Activated B cell treated with CpG ODN at 0.5 μM for 24 hours (primary cell): ENCODE measurements around the gene LNX2. TPM values are rescaled to one million over a fixed set of nuclear protein-coding genes. Genes with fewer than 3 reads are reported as not detected.

Experiments
- ATAC-seq: fragments of 200-7000 bp; cut with Tn5 transposase; one replicate; pipeline ENCODE4 v1.10.0; 2021; ENCODE audit warnings: low read depth, mild to moderate bottlenecking, moderate library complexity
- CTCF ChIA-PET: fragments of 350-600 bp; sonication (Branson Sonifier 250); formaldehyde crosslinking; loops from one replicate; lab custom pipeline; 2021; ENCODE audit warnings: antibody characterized with exemption; lab: Charles Lee
- POLR2A ChIA-PET: fragments of 350-600 bp; sonication (Branson Sonifier 250); formaldehyde crosslinking; loops from one replicate; lab custom pipeline; 2021; ENCODE audit warnings: antibody characterized with exemption; lab: Charles Lee
- DNase-seq: peaks from one replicate; pipeline ENCODE4 v3.0.0; 2022
- H3K27ac Mint-ChIP-seq: one replicate; pipeline ENCODE4 v1.8.0; 2020; ENCODE audit warnings: mixed read lengths
- H3K27me3 Mint-ChIP-seq: one replicate; pipeline ENCODE4 v1.8.0; 2021; ENCODE audit warnings: mixed read lengths
- H3K36me3 Mint-ChIP-seq: one replicate; pipeline ENCODE4 v1.8.0; 2021; ENCODE audit warnings: low read depth, mixed read lengths
- H3K4me1 Mint-ChIP-seq: one replicate; pipeline ENCODE4 v1.8.0; 2021; ENCODE audit warnings: mixed read lengths
- H3K4me3 Mint-ChIP-seq: one replicate; pipeline ENCODE4 v1.8.0; 2020; ENCODE audit warnings: mild to moderate bottlenecking, mixed read lengths
- H3K9me3 Mint-ChIP-seq: one replicate; pipeline ENCODE4 v1.8.0; 2020; ENCODE audit warnings: mixed read lengths
- intact Hi-C: fragments of 100-400 bp; cut with micrococcal nuclease; formaldehyde crosslinking; loops from one replicate; pipeline ENCODE4 v1.15.1; 2024
- total RNA-seq: library from RNA; stranded (reverse); gene quantifications from 2 replicates; pipeline ENCODE4 v1.2.3, GENCODE V29; 2022
- TF ChIP-seq, protein P1 (sequence below): fragments of 200-600 bp; IDR thresholded peaks from one replicate; pipeline ENCODE4 v1.8.0; 2022; ENCODE audit warnings: antibody characterized with exemption, mild to moderate bottlenecking

LNX2 gene
- total RNA-seq, 1 donor from 2014 or later, result 7.1 TPM

GRCh38 chr13:27622881-27623280 is 2.6 kb upstream of the LNX2 start:
- Mint-ChIP-seq H3K27me3 (no peaks in the 10 kb centered on the region), H3K36me3 (peaks cover 48% of the 10 kb centered on the region), H3K9me3 (no peaks in the 10 kb centered on the region), H3K4me3 (peak overlapping the region; percentile 91), H3K4me1 (peaks cover 61% of the 10 kb centered on the region), H3K27ac (no peak overlapping the region)
- POLR2A ChIA-PET, result interaction anchor here (0.5 to 4.0 kb wide), 7 partner anchors 149 to 517 kb away, joined by 3 to 84 read pairs (median 8); partner anchors contain the start of gene MTIF3
- TF ChIP-seq, protein P1, sequence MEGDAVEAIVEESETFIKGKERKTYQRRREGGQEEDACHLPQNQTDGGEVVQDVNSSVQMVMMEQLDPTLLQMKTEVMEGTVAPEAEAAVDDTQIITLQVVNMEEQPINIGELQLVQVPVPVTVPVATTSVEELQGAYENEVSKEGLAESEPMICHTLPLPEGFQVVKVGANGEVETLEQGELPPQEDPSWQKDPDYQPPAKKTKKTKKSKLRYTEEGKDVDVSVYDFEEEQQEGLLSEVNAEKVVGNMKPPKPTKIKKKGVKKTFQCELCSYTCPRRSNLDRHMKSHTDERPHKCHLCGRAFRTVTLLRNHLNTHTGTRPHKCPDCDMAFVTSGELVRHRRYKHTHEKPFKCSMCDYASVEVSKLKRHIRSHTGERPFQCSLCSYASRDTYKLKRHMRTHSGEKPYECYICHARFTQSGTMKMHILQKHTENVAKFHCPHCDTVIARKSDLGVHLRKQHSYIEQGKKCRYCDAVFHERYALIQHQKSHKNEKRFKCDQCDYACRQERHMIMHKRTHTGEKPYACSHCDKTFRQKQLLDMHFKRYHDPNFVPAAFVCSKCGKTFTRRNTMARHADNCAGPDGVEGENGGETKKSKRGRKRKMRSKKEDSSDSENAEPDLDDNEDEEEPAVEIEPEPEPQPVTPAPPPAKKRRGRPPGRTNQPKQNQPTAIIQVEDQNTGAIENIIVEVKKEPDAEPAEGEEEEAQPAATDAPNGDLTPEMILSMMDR, result no peak
- no peak for DNase-seq
- no peak for ATAC-seq
- CTCF ChIA-PET, result interaction anchor here (0.7 kb wide), 1 partner anchor 197 kb away, joined by 3 read pairs; no protein-coding TSS in a partner anchor
- intact Hi-C loops, result loop anchor here (5.0 kb wide), 2 partner anchors 836 to 1034 kb away; partner anchors contain the start of gene POMP

- no peaks in the 10 kb centered on the region for H3K9me3 Mint-ChIP-seq
- DNase-seq (no peak), ATAC-seq (no peak)
- no peaks in the 10 kb centered on the region for H3K27me3 Mint-ChIP-seq
- intact Hi-C loops, result loop anchor here (5.0 kb wide), 2 partner anchors 835 to 1035 kb away; partner anchors contain the start of gene POMP
- H3K4me1 Mint-ChIP-seq, result peaks cover 65% of the 10 kb centered on the region
- ChIA-PET CTCF (interaction anchor here (0.7 kb wide), 1 partner anchor 196 kb away, joined by 3 read pairs; no protein-coding TSS in a partner anchor), POLR2A (interaction anchor here (0.5 to 4.0 kb wide), 7 partner anchors 148 to 517 kb away, joined by 3 to 84 read pairs (median 8); partner anchors contain the start of gene MTIF3)
- H3K36me3 Mint-ChIP-seq, result peaks cover 43% of the 10 kb centered on the region
- TF ChIP-seq, protein P1, result no peak
- peak overlapping the region; percentile 88 for H3K27ac Mint-ChIP-seq
- peak overlapping the region; percentile 91 for H3K4me3 Mint-ChIP-seq
Observed at GRCh38 chr13:27622102-27622820, 1.9 kb upstream of the LNX2 start.

DNA sequence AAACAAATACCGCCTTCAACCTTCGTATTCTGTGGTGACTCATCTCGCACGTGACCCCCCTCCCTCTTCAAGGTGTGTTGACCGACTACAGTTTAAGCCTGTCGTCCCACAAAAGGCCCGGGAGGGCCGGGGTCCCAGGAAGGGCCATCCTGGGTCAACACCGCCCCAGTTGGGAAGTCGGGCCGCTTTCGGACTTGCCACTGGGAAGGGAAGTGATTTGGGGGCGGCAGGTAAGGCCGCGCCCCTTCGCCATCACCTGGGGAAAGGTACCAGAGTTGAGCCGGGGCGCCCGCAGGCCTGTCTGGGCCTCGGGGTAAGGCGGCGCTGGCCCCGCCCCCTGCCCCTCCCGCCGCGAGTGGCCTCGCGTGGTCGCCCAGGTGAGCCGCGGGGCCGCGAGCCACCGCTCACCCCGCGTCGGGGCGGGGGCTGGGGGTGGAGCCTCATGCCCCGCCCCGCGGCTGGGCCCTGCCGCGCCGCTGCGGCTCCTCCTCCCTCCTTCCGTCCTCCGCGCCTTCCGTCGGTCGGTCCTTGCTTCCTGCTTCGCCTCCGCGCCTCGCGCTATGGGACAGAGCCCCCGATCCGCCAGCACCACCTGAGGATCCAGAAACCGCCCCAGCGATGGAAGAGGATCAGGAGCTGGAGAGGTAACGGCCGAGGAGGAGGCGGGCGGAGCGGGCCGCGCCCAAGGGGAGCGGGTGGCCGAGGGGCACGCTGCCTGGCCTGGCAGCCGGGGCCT is 1.2 kb upstream of the LNX2 start, which contains the start of gene POLR1D:
POLR1D (plus strand) TSS at position 527 of the 736 bp plus-strand sequence; CDS start at position 619, 92 bp downstream.
- Mint-ChIP-seq H3K9me3 (no peaks in the 10 kb centered on the region), H3K27ac (peak within 1 kb of the TSS; percentile 93), H3K4me3 (peak within 1 kb of the TSS; percentile 93), H3K36me3 (peaks cover 36% of the 10 kb centered on the region), H3K4me1 (peaks cover 62% of the 10 kb centered on the region), H3K27me3 (no peaks in the 10 kb centered on the region)
- POLR2A ChIA-PET, result interaction anchor here (0.6 to 4.0 kb wide), 25 partner anchors 9 to 1435 kb away, joined by 3 to 84 read pairs (median 5); partner anchors contain the start of genes GTF3A, MTIF3 and SLC46A3
- TF ChIP-seq, protein P1, result no peak
- CTCF ChIA-PET, result interaction anchor here (1.2 kb wide), 1 partner anchor 259 kb away, joined by 3 read pairs; no protein-coding TSS in a partner anchor
- DNase-seq (peak; percentile 84), ATAC-seq (peak; percentile 74)
- intact Hi-C loops, result loop anchor here (1.0 to 5.0 kb wide), 7 partner anchors 59 to 1036 kb away; partner anchors contain the start of gene POMP

- peak overlapping the region; percentile 93 for H3K4me3 Mint-ChIP-seq
- peaks cover 36% of the 10 kb centered on the region for H3K36me3 Mint-ChIP-seq
- H3K27ac Mint-ChIP-seq, result peak overlapping the region; percentile 93
- H3K27me3 Mint-ChIP-seq, result no peaks in the 10 kb centered on the region
- TF ChIP-seq, protein P1, result no peak
- peaks cover 57% of the 10 kb centered on the region for H3K4me1 Mint-ChIP-seq
- CTCF ChIA-PET, result interaction anchor here (1.2 kb wide), 1 partner anchor 259 kb away, joined by 3 read pairs; no protein-coding TSS in a partner anchor
- POLR2A ChIA-PET, result interaction anchor here (0.6 to 4.0 kb wide), 27 partner anchors 9 to 1497 kb away, joined by 3 to 84 read pairs (median 5); partner anchors contain the start of genes GTF3A, MTIF3 and SLC46A3
- DNase-seq (no peak), ATAC-seq (no peak)
- no peaks in the 10 kb centered on the region for H3K9me3 Mint-ChIP-seq
- intact Hi-C loops, result loop anchor here (1.0 to 5.0 kb wide), 7 partner anchors 58 to 1036 kb away; partner anchors contain the start of gene POMP
Observed at GRCh38 chr13:27621116-27621365, 712 bp upstream of the LNX2 start.
